Spleen (tissue), 11 donors: Measurements from ENCODE around the gene RANBP17. TPM values are rescaled to one million over a fixed set of nuclear protein-coding genes. Genes with fewer than 3 reads are reported as not detected.

ENCODE experiments used
- DNase-seq: peaks from one replicate; pipeline ENCODE4 v3.0.0-alpha.2; 2020
- H3K27ac ChIP-seq, 8 donors: fragments of 200-600 bp; sonication (generic) in 7 of 8; 1 replicate in 4 of 8; 2 replicates in 4 of 8; pipeline versions ENCODE4 v1.5.0 to v1.8.0; 2016 to 2021; ENCODE audit warnings: inconsistent platforms in 4 of 8, mild to moderate bottlenecking in 4 of 8, moderate library complexity in 1 of 8
- H3K27me3 ChIP-seq, 7 donors: fragments of 200-600 bp; sonication (generic) in 6 of 7; replicated peaks in 1 of 7; 1 replicate in 4 of 7; 2 replicates in 3 of 7; pipeline versions ENCODE4 v1.5.0 to v1.8.0; 2016 to 2021; ENCODE audit warnings: inconsistent platforms in 3 of 7, mild to moderate bottlenecking in 1 of 7
- H3K36me3 ChIP-seq, 6 donors: fragments of 200-600 bp; sonication (generic) in 5 of 6; 1 replicate in 4 of 6; 2 replicates in 2 of 6; pipeline versions ENCODE4 v1.5.0 to v1.8.0; 2016 to 2021; ENCODE audit warnings: inconsistent platforms in 2 of 6
- H3K4me1 ChIP-seq, 6 donors: fragments of 200-600 bp; sonication (generic) in 5 of 6; 1 replicate in 3 of 6; 2 replicates in 3 of 6; pipeline versions ENCODE4 v1.5.0 to v1.8.0; 2016 to 2021; ENCODE audit warnings: inconsistent platforms in 3 of 6
- H3K4me3 ChIP-seq, 8 donors: fragments of 200-600 bp; sonication (generic) in 7 of 8; 1 replicate in 4 of 8; 2 replicates in 4 of 8; pipeline versions ENCODE4 v1.5.0 to v1.8.0; 2016 to 2021; ENCODE audit warnings: inconsistent platforms in 4 of 8, mild to moderate bottlenecking in 4 of 8, moderate library complexity in 2 of 8
- H3K9me3 ChIP-seq, 8 donors: fragments of 200-600 bp; sonication (generic) in 7 of 8; 1 replicate in 4 of 8; 2 replicates in 4 of 8; pipeline versions ENCODE4 v1.5.0 to v1.8.0; 2016 to 2021; ENCODE audit warnings: inconsistent platforms in 4 of 8
- CTCF ChIP-seq, 11 experiments: fragments of 200-600 bp in 7 of 11; fragments of 450-650 bp in 4 of 11; sonication (generic) in 4 of 11; IDR thresholded peaks in 8 of 11; conservative IDR thresholded peaks in 3 of 11; 1 replicate in 7 of 11; 2 replicates in 4 of 11; pipeline versions ENCODE4 v1.4.0 to v1.8.0; 2016 to 2021; ENCODE audit warnings: antibody characterized with exemption in 11 of 11, inconsistent platforms in 4 of 11, mild to moderate bottlenecking in 1 of 11
- POLR2A ChIP-seq, 3 donors: fragments of 450-650 bp; IDR thresholded peaks; one replicate each; pipeline ENCODE4 v1.5.1; 2017; ENCODE audit warnings: antibody characterized with exemption in 3 of 3, mild to moderate bottlenecking in 1 of 3
- POLR2AphosphoS5 ChIP-seq, 3 donors: sonication (generic); formaldehyde crosslinking; IDR thresholded peaks; one replicate each; pipeline ENCODE4 v1.5.1; 2017; ENCODE audit warnings: antibody characterized with exemption in 3 of 3
- WGBS, 5 donors: extraction: QIAGEN DNeasy Blood & Tissue Kit in 3 of 5; methylation state at CpG; one replicate each; pipeline versions ENCODE4 v1.1.5 to v1.1.7; 2013 to 2018; 5-methylcytosine and 5-hydroxymethylcytosine counted together
- intact Hi-C: fragments of 100-400 bp; cut with DNase I; formaldehyde crosslinking; loops from one replicate; pipeline ENCODE4 v1.15.0; 2023; ENCODE audit warnings: low total_unique reads
- polyA plus RNA-seq, 3 donors: library from polyadenylated mRNA; stranded (reverse); fragments of 200-250 nt; gene quantifications; one replicate each; pipeline ENCODE4 v1.2.1, GENCODE V29; 2013
- total RNA-seq, 7 donors: library from RNA; depleted of rRNA in 3 of 7; stranded (reverse); fragments of >200 nt in 3 of 7; fragmentation: NEBNext Ultra II Directional in 4 of 7; extraction: Animal tissue kit (Norgen Biotek cat#: 25700) in 4 of 7; gene quantifications; one replicate each; pipeline versions ENCODE4 v1.1.0 to v1.2.1, GENCODE V29; 2016 to 2021
- donor health status: healthy with polysubstance abuse.
- donor health status: DM: no; HTN: no; CAD: no; lungs with moderate emphysema.
- donor health status: DM: no; HTN: no; CAD: no.
- donor health status: Bipolar disorder and iron deficiency.
- donor health status: healthy.
- donor health status: DM: no; HTN: no; CAD: no.
- donor health status: DM: yes; HTN: yes; CAD: no.

Gene RANBP17
- total and polyA plus RNA-seq, 10 donors, result 0.56 to 6.6 (median 3.4) TPM

GRCh38 chr5:171207256-171207847 lies 345.5 kb downstream of the RANBP17 start:
- Histone ChIP-seq H3K36me3 (no peaks in the 10 kb centered on the region), H3K9me3 (no peaks in the 10 kb centered on the region), H3K27ac (no peak overlapping the region), H3K4me1 (no peaks in the 10 kb centered on the region), H3K27me3 (no peaks in the 10 kb centered on the region), H3K4me3 (no peak overlapping the region)
- DNase-seq, result no peak
- peak; percentile 16 to 69 (median 52) for TF ChIP-seq CTCF (IDR thresholded peaks at IDR 0.05 in 8 of 11, conservative IDR thresholded peaks at IDR 0.05 in 3 of 11)
- no peak for TF ChIP-seq POLR2A (IDR thresholded peaks at IDR 0.05)
- intact Hi-C loops, result loop anchor here (5.0 kb wide), 1 partner anchor 135 kb away; no protein-coding TSS in a partner anchor
- WGBS, 5 donors, result 15 to 30% (median 18%) methylated on average over 6 of the region's 6 CpGs

DNA sequence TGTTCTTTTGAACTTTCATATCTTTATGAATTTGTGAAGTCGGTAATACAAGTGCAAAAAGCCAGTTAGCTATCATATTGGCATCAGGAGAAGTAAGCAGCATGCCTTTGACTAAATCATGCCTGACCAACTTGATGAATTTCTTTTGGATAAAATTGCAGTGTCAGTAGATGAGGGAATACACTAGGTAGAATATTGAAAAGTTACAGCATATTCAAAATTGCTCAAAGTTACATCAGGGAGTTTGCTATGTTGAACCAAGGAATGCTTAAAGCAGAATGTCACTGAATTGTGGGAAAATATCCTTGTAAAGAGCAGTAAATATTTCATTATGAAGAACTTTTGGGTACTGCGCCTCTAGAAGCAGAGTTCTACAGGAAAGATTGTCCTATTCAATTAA lies 360.1 kb downstream of the RANBP17 start:
- Histone ChIP-seq H3K27me3 (no peaks in the 10 kb centered on the region), H3K36me3 (no peaks in the 10 kb centered on the region), H3K27ac (no peak overlapping the region), H3K9me3 (no peaks in the 10 kb centered on the region), H3K4me3 (no peak overlapping the region), H3K4me1 (no peaks in the 10 kb centered on the region)
- 87 to 97% (median 96%) methylated on average over 2 of the region's 2 CpGs for WGBS, 5 donors
- intact Hi-C loops, result no loop called here
- no peak for DNase-seq
- TF ChIP-seq POLR2AphosphoS5 (IDR thresholded peaks at IDR 0.05), result no peak
- no peak for TF ChIP-seq CTCF (IDR thresholded peaks at IDR 0.05 in 8 of 11, conservative IDR thresholded peaks at IDR 0.05 in 3 of 11)
- TF ChIP-seq POLR2A (IDR thresholded peaks at IDR 0.05), result no peak

DNA sequence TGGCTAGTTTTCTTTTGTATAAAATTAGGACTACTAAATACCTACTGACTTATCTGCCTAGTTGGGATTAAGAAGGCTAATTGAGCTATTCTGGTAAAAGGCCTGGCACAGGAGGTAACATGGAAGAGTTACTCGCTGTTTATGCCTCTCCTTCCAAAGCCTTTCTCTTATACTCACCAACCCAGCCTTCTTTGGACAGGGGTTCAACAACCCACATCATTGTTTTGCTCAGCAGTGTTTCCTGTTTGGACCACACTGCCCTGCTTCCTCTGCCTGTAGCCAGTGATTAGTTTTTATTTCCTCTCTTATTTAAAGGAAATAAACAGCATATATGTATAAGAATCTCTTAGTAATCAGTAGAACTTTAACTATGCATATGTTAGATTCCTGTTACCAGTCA lies 362.1 kb downstream of the RANBP17 start:
- TF ChIP-seq POLR2AphosphoS5 (IDR thresholded peaks at IDR 0.05) (no peak), CTCF (IDR thresholded peaks at IDR 0.05 in 8 of 11, conservative IDR thresholded peaks at IDR 0.05 in 3 of 11) (no peak), POLR2A (IDR thresholded peaks at IDR 0.05) (no peak)
- intact Hi-C loops, result no loop called here
- H3K36me3 ChIP-seq, result no peaks in the 10 kb centered on the region
- no peaks in the 10 kb centered on the region for H3K9me3 ChIP-seq
- no peak for DNase-seq
- no peaks in the 10 kb centered on the region for H3K27me3 ChIP-seq
- no peak overlapping the region for H3K4me3 ChIP-seq
- no peaks in the 10 kb centered on the region for H3K4me1 ChIP-seq
- no peak overlapping the region for H3K27ac ChIP-seq
- 64 to 79% (median 70%) methylated on average over 1 of the region's 1 CpG for WGBS, 5 donors

DNA sequence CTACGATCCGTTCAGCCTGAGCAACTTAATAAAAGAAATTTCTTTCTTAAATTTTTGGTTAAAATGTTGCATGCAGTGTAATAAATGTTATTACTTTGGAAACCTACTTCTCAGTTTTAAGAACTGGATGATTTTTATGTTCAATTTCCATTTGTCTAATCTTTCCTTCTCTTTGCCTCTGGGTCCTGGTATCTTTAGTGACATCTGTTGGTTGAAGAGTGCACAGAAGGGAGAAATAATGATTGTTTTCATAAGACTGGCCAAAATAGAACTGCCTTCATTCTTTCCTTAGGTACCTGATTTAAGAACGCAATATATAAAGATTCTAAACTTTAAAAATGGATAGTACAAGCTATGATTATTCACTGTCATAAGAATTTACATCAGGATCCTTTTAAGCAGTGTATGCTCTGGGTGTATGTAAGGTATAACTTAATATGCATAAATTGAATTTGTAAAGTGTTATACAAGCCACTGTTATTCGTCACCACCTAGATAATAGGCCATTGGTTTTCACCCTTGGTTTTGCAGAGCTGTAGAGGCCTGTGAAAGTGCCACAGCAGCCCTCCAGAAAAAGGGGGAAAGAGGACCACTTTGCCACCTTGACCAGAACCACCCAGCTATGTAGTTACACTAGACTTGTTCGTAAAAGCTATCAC lies 364.4 kb downstream of the RANBP17 start:
- Histone ChIP-seq H3K27me3 (no peaks in the 10 kb centered on the region), H3K4me1 (no peaks in the 10 kb centered on the region), H3K36me3 (no peaks in the 10 kb centered on the region), H3K9me3 (no peaks in the 10 kb centered on the region), H3K27ac (no peak overlapping the region), H3K4me3 (no peak overlapping the region)
- no peak for TF ChIP-seq CTCF (IDR thresholded peaks at IDR 0.05 in 8 of 11, conservative IDR thresholded peaks at IDR 0.05 in 3 of 11)
- no peak for TF ChIP-seq POLR2AphosphoS5 (IDR thresholded peaks at IDR 0.05)
- no peak for TF ChIP-seq POLR2A (IDR thresholded peaks at IDR 0.05)
- intact Hi-C loops, result no loop called here
- DNase-seq, result no peak
- 85 to 93% (median 87%) methylated on average over 5 of the region's 5 CpGs for WGBS, 5 donors
